ENCODE results near the gene NOXA1.

NOXA1 gene

GRCh38 chr9:137387891-137388560, 35.2 kb upstream of the NOXA1 start:
- DNase-seq (ENCODE audit: low spot score), result no peak

DNA sequence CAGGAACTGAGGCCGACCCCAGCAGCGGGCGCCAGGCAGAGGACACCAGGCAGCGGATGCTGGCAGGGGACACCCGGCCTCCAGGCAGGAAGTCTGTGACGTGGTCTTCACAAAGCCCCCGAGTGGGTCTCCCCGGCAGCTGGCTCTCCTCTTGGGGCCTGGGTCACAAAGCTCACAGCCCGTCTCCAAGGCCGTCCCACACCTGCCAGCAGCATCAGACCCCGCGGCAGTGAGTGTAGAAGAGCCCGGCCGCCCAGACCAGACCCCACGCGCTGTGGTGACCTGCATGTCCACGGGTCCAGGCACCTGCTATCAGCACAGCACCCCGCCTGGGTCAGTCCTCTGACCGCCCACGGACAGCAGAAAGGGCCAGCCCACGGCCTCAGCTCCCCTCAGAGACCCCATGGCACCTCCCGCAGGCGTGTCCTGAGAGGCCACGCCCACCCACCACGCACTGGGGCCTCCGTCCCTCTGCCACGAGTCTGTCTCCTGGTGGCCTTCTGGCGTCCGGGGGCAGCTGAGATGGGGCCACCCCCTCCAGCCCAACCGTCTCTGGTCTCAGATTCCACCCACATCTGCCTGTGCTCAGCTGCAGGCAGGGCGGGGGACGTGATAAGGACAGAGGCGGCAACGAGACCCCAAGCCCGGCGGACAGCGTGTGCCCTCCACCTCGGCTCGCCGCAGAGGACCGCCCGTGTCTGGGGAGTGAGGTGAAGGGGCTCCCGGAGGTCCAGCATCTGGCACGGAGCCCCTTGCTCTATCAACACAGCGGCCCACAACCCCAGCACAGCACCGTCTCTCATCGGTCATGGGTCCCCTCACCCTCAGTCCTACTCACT, 34.4 kb upstream of the NOXA1 start:
- no peak for DNase-seq (ENCODE audit: low spot score)

GRCh38 chr9:137389428-137389746, 33.8 kb upstream of the NOXA1 start:
- no peak for DNase-seq (ENCODE audit: low spot score)

GRCh38 chr9:137390553-137391410, 32.4 kb upstream of the NOXA1 start:
- no peak for DNase-seq (ENCODE audit: low spot score)

DNA sequence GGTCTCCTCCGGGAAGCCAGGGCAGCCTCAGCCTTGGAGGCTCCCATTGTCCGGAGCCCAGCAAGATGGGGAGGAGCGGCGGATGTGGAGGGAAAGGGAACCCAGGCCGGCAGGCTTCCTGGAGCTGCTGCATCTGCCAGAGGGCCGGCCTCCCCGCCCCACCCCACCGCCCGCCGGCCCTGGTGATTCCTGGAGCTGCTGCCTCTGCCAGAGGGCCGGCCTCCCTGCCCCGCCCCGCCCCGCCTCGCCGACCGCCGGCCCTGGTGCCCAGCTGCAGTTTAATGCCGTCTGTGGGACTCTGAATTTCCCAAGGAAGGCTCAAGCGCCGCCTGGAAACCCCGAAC, 31.8 kb upstream of the NOXA1 start:
- no peak for DNase-seq (ENCODE audit: low spot score)

DNA sequence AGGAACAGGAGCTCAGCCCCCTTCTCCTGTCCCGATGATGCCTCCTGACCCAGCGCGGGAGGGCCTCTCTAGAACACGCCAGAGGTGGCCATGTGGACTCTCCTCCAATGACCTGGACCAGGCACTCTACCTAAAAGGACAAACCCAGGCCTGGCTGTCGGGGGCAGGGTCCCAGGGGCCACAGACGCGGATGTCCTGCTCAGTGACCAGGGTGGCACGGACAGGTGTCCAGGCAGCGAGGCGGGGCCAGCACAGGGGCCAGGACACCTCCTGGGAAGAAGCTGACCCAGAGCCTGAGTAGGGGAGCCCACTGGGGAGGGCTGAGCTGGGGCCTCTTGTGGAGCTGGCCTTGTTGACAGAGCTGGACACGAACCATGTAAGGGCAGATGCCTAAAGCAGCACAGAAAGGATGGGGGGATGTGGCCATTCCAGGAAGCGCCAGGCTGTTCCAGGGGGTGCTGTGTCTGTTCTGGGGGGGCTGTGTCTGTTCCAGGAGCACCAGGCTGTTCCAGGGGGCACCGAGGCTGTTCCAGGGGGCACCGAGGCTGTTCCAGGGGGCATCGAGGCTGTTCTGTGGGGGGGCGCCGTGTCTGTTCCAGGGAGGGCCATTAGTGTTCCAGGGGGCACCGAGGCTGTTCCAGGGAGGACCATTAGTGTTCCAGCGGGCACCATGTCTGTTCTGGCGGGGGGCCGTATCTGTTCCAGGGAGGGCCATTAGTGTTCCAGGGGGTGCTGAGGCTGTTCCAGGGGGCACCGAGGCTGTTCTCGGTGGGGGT, 30.8 kb upstream of the NOXA1 start:
- no peak for DNase-seq (ENCODE audit: low spot score)

DNA sequence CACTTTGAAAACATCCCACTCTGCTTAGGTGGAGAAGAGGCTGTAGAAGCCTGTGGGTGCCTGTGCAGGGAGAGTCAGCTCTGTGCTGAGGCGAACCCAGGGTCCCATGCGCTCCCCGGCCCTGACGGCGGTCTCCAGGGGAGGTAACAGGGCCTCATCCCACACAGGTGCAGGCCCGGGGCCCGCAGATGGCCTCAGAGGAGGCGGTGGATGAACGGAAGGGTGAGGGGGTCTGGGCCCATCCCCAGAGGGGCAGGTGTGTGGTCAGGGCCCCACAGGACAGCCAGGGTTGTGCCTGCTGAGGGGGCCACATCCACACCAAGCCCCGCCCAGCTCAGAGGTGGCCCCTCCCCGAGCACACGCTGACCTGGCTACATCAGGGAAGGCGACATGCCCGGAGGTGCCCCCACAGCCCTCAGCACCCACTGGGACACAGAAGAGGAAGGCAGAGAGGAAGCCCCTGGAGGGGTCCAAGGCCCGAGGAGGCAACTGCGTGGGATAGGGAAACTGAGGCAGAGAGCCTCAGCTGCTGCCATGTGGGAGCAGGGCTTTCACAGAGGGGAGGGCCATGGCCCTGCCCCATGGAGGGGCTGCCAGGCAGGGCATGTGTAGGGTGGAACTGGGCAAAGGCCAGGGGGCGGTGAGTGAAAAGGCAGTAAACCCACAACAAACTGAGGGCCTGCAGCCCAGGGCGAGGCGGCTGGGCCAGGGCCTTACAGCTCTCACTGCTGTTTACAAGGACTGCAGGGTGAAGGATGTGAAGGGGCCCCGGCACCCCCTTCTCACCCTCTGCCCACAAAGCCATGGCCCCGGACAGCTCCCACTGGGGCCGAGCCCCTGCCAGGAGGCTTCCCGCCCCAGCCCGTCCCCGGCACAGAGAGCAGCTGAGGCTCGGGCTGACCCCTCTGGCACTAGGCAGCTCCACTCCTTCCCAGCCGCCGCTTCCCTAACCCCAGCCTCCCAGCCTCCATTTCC, 29.7 kb upstream of the NOXA1 start:
- DNase-seq (ENCODE audit: low spot score), result no peak

- DNase-seq (ENCODE audit: low spot score), result no peak
Observed at GRCh38 chr9:137394866-137395665, 28.1 kb upstream of the NOXA1 start.

DNA sequence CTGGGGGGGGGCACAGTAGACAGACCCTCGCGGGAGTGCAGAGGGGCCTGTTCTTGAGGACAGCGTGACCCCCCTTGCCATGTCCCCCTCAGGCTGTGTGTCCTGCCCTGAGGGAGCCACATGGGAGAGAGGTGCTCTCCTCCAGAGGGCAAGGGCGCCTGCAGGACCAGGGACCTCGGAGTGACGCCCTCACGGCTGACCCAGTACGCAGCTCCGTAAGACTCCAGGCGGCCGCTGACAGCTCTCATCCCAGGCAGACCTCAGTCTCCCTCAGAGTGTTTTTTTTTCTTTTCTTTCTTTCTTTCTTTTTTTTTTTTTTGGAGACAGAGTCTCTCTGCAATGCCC, 27.6 kb upstream of the NOXA1 start:
- DNase-seq (ENCODE audit: low spot score), result no peak

GRCh38 chr9:137396227-137396626, 27.0 kb upstream of the NOXA1 start:
- no peak for DNase-seq (ENCODE audit: low spot score)

DNA sequence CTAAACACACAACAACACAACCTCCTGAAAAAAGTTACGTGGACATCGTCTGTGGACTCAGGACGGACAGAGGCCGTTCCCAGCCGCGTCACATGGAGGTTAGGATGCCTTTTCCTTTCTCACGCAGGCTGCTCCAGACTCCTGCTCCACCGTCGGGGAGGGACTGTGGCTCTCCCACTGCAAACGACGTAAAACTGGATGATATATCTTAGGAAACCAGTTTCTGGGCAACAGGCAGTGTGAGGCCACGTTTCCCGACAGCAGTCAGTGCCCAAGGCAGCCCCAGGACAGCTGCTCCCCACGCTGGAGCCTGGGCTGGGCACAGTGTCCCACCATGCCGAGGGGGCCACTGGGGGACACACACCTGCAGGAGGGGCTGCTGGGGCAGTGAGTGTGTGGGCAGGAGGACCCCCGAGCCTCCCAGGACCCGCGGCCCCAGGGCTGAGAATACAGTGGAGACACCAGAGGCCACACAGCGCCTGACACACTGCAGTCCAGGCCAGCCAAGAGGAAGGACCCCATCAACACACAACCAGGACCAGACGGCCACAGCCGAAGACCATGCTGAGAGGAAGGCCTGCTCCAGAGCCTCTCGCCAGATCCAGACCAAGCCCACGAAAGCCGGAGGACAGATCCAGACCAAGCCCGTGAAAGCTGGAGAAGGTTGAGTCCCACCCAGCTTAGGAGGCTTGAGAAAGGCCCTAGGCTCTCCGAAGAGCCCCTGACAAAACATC, 26.4 kb upstream of the NOXA1 start:
- DNase-seq (ENCODE audit: low spot score), result no peak

- peak; percentile 45 for DNase-seq (ENCODE audit: low spot score)
Observed at GRCh38 chr9:137397675-137398423, 25.3 kb upstream of the NOXA1 start.

GRCh38 chr9:137398561-137399468, 24.4 kb upstream of the NOXA1 start:
- DNase-seq (ENCODE audit: low spot score), result no peak

DNA sequence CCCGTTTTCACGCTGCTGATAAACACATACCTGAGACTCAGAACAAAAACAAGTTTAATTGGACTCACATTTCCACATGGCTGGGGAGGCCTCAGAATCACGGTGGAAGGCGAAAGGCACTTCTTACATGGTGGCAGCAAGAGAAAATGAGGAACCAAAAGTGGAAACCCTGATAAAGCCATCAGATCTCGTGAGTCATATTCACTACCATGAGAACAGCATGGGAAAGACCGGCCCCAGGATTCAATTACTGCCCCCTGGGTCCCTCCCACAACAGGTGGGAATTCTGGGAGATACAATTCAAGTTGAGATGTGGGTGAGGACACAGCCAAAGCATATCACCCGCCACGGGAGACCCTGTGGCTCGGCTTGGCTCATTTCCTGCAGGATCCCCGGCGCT, 20.4 kb upstream of the NOXA1 start:
- no peak for DNase-seq (ENCODE audit: low spot score)

- DNase-seq (ENCODE audit: low spot score), result no peak
Observed at GRCh38 chr9:137403269-137403668, 19.9 kb upstream of the NOXA1 start.

- no peak for DNase-seq (ENCODE audit: low spot score)
Observed at GRCh38 chr9:137404961-137405567, 18.1 kb upstream of the NOXA1 start.

GRCh38 chr9:137405677-137406081, 17.5 kb upstream of the NOXA1 start:
- no peak for DNase-seq (ENCODE audit: low spot score)

Measured in activated CD4-positive, alpha-beta T cell treated with anti-CD3 and anti-CD28 coated beads, Interleukin-2, Interleukin-4, amounts not matched to agents 100 ng/mL and 50 ng/mL, durations not matched to agents 16 hours and 8 hours (primary cell).